Aorta (tissue), 5 donors: Measurements from ENCODE around the gene CD244. TPM values are rescaled to one million over a fixed set of nuclear protein-coding genes. Genes with fewer than 3 reads are reported as not detected.

ENCODE experiments used
- ATAC-seq: fragments of 200-7000 bp; cut with Tn5 transposase; one replicate; pipeline ENCODE4 v1.9.1; 2022; ENCODE audit warnings: moderate library complexity; ENCODE audit not compliant: low FRiP score
- DNase-seq, 2 donors: peaks; one replicate each; pipeline ENCODE4 v3.0.0-alpha.2; 2020
- H3K27ac ChIP-seq, 2 donors: one replicate each; pipeline ENCODE4 v1.5.1; 2013; ENCODE audit warnings: low read length in 2 of 2, mild to moderate bottlenecking in 2 of 2, moderate library complexity in 2 of 2, control low read depth in 1 of 2, inconsistent platforms in 1 of 2, low read depth in 1 of 2
- H3K27me3 ChIP-seq, 2 donors: one replicate each; pipeline ENCODE4 v1.6.1; 2013; ENCODE audit warnings: control low read depth in 1 of 2, low read length in 1 of 2, mild to moderate bottlenecking in 1 of 2, moderate library complexity in 1 of 2; ENCODE audit not compliant: insufficient read depth in 2 of 2, control insufficient read depth in 1 of 2
- H3K36me3 ChIP-seq, 2 donors: one replicate each; pipeline ENCODE4 v1.6.1; 2013; ENCODE audit warnings: control low read depth in 1 of 2, low read length in 1 of 2, mild to moderate bottlenecking in 1 of 2; ENCODE audit not compliant: insufficient read depth in 2 of 2, control insufficient read depth in 1 of 2
- H3K4me1 ChIP-seq, 2 donors: one replicate each; pipeline ENCODE4 v1.6.1; 2013; ENCODE audit warnings: low read length in 2 of 2, control low read depth in 1 of 2, mild to moderate bottlenecking in 1 of 2, moderate library complexity in 1 of 2; ENCODE audit not compliant: insufficient read depth in 2 of 2, control insufficient read depth in 1 of 2
- H3K4me3 ChIP-seq, 2 donors: one replicate each; pipeline ENCODE4 v1.5.1; 2013; ENCODE audit warnings: low read length in 2 of 2, control low read depth in 1 of 2, mild to moderate bottlenecking in 1 of 2
- H3K9me3 ChIP-seq: one replicate; pipeline ENCODE4 v1.6.1; 2013; ENCODE audit warnings: mild to moderate bottlenecking, low read length; ENCODE audit not compliant: control insufficient read depth
- WGBS, 2 donors: extraction: QIAGEN DNeasy Blood & Tissue Kit; methylation state at CpG; one replicate each; pipeline ENCODE4 v1.1.7; 2013; 5-methylcytosine and 5-hydroxymethylcytosine counted together
- intact Hi-C, 2 donors: fragments of 100-400 bp; cut with DNase I; formaldehyde crosslinking; loops; one replicate each; pipeline versions ENCODE4 v1.14.2 to v1.15.0; 2022
- polyA plus RNA-seq, 2 donors: library from polyadenylated mRNA; stranded (reverse); fragments of 200-250 nt; gene quantifications; one replicate each; pipeline ENCODE4 v1.2.3, GENCODE V29; 2013
- total RNA-seq, 2 donors: library from RNA; stranded (reverse); fragmentation: NEBNext Ultra II Directional; extraction: Animal tissue kit (Norgen Biotek cat#: 25700); gene quantifications; one replicate each; pipeline ENCODE4 v1.2.1, GENCODE V29; 2021
- donor health status: healthy with polysubstance abuse.
- donor health status: Bipolar disorder and iron deficiency.
- donor health status: DM: no; HTN: no; CAD: no.
- donor health status: DM: no; HTN: no; CAD: no.
- donor health status: DM: yes; HTN: yes; CAD: no.

Gene CD244
- total and polyA plus RNA-seq, 4 donors: 0.26 to 1.9 (median 0.55) TPM

DNA sequence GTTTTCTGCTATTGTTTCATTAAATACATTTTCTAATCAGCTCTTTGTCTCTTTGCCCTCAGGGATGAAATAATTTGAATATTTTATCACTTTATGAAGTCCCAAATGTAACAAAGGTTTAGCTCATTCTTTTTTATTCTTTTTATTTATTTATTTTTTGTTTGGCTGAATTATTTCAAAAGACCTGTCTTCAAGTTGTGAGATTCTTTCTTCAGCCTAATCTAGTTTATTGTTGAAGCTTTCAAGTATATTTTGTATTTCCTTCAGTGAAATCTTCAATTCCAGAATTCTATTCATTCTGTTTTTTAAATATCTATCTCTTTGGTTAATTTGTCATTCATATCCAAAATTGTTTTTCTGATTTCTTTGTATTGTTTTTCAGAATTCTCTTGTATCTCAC lies 55.9 kb downstream of the CD244 start:
- no peak for DNase-seq
- Histone ChIP-seq H3K27me3 (no peaks in the 10 kb centered on the region), H3K36me3 (no peaks in the 10 kb centered on the region), H3K4me3 (no peak overlapping the region), H3K9me3 (peaks cover 6% of the 10 kb centered on the region), H3K4me1 (no peaks in the 10 kb centered on the region), H3K27ac (no peak overlapping the region)
- no peak for ATAC-seq
- intact Hi-C loops: no loop called here

DNA sequence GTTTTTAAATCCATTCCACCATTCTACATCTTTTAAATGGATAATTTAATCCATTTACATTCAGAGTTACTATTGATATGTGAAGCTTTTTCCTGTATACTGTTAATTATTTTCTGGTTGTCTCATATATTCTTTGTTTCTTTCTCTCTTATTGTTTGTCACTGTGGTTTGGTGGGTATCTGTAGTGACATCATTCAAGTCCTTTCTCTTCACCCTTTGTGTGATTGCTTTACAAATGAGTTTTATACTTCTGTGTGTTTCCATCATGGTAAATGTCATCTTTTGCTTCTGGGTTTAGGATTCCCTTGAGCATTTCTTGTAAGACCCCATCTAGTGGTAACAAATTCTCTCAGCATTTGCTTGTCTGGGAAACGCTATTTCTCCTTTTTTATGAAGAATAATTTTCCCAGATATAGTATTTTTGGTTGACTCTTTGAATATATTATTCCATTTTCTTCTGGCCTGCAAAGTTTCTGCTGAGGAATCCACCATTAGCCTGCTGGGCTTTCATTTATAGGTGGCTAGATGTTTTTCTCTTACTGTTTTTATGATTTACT lies 56.5 kb downstream of the CD244 start:
- intact Hi-C loops: no loop called here
- Histone ChIP-seq H3K9me3 (peaks cover 8% of the 10 kb centered on the region), H3K27ac (no peak overlapping the region), H3K4me1 (no peaks in the 10 kb centered on the region), H3K4me3 (no peak overlapping the region), H3K27me3 (no peaks in the 10 kb centered on the region), H3K36me3 (no peaks in the 10 kb centered on the region)
- 65 to 76% methylated on average over 1 of the region's 1 CpG for WGBS, 2 donors
- DNase-seq (no peak), ATAC-seq (no peak)

DNA sequence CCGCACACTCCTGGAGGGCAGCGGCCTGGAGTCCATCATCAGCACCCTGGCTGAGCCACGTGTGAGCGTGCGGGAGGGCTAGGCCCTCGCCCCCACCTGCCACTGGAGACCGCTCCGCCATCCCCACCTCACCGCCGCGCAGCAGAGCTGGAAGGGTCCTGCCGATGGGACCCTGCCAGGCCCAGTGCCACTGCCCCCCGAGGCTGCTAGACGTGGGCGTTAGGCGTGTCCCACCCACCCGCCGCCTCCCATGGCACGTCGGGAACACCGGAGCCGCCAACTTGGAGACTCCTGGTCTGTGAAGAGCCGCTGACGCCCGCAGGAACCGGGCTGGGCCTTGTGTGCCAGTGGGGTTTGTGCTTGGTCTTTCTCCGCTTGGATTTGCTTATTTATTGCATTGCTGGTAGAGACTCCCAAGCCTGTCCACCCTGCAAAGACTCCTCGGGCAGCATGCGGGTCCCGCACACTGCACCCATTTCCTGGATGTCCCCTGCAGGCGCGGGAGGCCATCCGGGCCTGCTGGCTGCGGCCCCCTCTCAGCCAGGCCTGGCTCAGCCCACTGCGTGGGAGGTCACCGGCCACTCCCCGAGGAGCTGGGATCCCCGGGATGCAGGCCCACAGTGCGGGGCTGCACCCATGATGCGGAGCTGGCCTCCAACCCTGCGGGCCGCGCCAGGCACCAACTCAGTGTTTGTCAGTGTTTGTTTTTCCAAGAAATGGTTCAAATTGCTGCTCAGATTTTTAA lies 60.7 kb downstream of the CD244 start:
- H3K27ac ChIP-seq: no peak overlapping the region
- peaks cover 3% of the 10 kb centered on the region for H3K9me3 ChIP-seq
- no peaks in the 10 kb centered on the region for H3K27me3 ChIP-seq
- intact Hi-C loops: no loop called here
- H3K4me1 ChIP-seq: no peaks in the 10 kb centered on the region
- 93 to 94% methylated on average over 42 to 43 of the region's 43 CpGs for WGBS, 2 donors
- DNase-seq: no peak
- no peak overlapping the region for H3K4me3 ChIP-seq
- ATAC-seq: no peak
- H3K36me3 ChIP-seq: no peaks in the 10 kb centered on the region

DNA sequence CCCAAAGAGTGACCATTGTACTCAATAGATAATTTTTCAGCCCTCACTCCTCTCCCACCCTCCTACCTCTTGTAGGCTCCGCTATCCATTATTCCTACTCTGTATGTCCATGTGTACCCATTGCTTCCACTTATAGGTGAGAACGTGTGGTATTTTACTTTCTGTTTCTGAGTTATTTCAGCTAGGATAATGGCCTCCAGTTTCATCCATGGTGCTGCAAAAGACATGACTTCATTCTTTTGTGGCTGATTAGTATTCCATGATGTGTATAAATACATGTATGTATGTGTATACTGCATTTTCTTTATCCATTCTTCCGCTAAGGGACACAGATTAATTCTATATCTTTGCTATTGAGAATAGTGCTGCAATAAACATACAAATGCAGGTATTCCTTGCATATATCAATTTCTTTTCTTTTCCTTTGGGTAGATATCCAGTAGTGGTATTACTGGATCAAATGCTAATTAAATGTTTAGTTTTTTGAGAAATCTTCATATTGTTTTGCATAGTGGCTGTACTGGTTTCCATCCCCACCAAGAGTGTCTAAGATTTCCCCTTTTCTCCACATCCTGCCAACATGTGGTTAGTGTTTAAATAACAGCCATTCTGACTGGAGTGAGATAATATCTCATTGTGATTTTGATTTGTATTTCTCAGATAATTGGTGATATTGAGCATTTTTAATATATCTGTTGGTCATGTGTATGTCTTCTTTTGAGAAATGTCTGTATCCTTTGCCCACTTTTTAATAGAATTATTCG lies 61.9 kb downstream of the CD244 start:
- ATAC-seq (no peak), DNase-seq (no peak)
- H3K9me3 ChIP-seq: peaks cover 3% of the 10 kb centered on the region
- no peak overlapping the region for H3K4me3 ChIP-seq
- no peaks in the 10 kb centered on the region for H3K36me3 ChIP-seq
- no peak overlapping the region for H3K27ac ChIP-seq
- intact Hi-C loops: no loop called here
- no peaks in the 10 kb centered on the region for H3K27me3 ChIP-seq
- no peaks in the 10 kb centered on the region for H3K4me1 ChIP-seq
- 52 to 55% methylated on average over 4 of the region's 4 CpGs for WGBS, 2 donors

DNA sequence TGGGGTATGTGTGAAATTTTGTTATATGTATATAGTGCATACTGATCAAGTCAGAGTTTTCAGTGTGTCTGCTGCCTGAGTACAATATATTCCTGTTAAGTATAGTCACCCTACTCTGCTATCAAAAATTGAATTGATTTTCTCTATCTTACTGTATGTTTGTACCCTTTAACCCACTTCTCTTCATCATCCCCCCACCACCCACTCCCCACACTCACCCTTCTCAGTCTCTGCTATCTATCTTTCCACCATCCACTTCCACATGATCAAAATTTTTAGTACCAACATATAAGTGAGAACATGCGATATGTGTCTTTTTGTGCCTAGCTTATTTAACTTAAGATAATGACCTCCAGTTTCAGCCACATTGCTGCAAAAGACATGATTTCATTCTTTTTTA lies 62.5 kb downstream of the CD244 start:
- no peak for ATAC-seq
- H3K27me3 ChIP-seq: no peaks in the 10 kb centered on the region
- no peak overlapping the region for H3K27ac ChIP-seq
- H3K4me1 ChIP-seq: no peaks in the 10 kb centered on the region
- no peak overlapping the region for H3K4me3 ChIP-seq
- H3K36me3 ChIP-seq: no peaks in the 10 kb centered on the region
- intact Hi-C loops: no loop called here
- WGBS, 2 donors: 93 to 100% methylated on average over 1 of the region's 1 CpG
- no peak for DNase-seq
- peaks cover 3% of the 10 kb centered on the region for H3K9me3 ChIP-seq

DNA sequence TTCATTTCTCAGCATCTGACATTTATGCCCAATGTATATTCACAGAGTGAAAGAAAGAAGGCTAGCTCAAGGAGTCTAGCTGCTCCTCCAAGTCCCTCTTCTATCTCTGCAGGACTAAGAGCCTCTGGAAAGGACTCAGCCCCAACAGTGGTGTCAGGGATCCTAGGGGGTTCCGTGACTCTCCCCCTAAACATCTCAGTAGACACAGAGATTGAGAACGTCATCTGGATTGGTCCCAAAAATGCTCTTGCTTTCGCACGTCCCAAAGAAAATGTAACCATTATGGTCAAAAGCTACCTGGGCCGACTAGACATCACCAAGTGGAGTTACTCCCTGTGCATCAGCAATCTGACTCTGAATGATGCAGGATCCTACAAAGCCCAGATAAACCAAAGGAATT lies 63.0 kb downstream of the CD244 start:
- no peak overlapping the region for H3K27ac ChIP-seq
- WGBS, 2 donors: 88 to 94% methylated on average over 5 of the region's 5 CpGs
- ATAC-seq (no peak), DNase-seq (no peak)
- intact Hi-C loops: no loop called here
- no peaks in the 10 kb centered on the region for H3K4me1 ChIP-seq
- H3K4me3 ChIP-seq: no peak overlapping the region
- H3K27me3 ChIP-seq: no peaks in the 10 kb centered on the region
- H3K36me3 ChIP-seq: no peaks in the 10 kb centered on the region
- H3K9me3 ChIP-seq: peaks cover 3% of the 10 kb centered on the region

DNA sequence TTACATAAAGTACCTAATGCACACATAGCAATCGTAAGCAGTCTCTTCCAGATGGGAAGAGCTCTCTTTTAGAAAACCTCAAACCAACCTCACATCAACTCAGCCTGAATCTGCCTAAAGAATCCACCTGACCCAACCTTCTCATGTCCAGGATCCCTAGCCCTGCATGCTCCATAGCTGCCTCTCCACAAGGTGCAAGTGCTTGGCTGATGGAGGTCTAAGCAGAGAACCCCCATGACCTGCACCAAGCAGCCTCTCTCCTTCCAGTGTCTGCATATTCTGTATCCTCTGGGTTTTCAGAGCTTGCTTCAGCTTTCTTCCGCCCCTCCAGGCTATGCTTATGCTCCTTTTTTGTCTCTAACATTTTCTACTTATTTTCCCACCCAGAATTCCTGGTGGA lies 64.2 kb downstream of the CD244 start:
- Histone ChIP-seq H3K9me3 (peaks cover 3% of the 10 kb centered on the region), H3K36me3 (no peaks in the 10 kb centered on the region), H3K4me3 (no peak overlapping the region), H3K27ac (no peak overlapping the region), H3K27me3 (no peaks in the 10 kb centered on the region), H3K4me1 (no peaks in the 10 kb centered on the region)
- no peak for DNase-seq
- no peak for ATAC-seq
- intact Hi-C loops: no loop called here
- WGBS, 2 donors: 89 to 97% methylated on average over 2 of the region's 2 CpGs

DNA sequence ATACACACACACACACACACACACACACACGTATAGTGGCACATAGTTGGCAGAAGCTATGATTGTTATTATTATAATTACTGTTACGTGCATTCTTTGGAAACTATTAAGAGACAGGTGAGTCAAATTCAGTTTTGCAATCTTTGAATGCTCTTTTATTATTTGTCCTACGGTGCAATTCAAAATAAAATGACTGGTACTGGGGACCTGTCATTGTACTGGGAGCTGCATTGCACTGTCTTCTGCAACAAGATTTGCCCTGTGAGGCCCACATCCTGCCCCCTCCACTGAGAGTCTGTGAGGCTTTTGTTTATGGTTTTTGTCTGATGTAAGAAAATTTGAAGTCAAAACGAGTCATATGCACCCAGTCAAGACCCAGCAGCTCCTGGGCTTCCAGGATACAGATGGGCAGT lies 64.8 kb downstream of the CD244 start:
- ATAC-seq (no peak), DNase-seq (no peak)
- Histone ChIP-seq H3K4me1 (no peaks in the 10 kb centered on the region), H3K27ac (no peak overlapping the region), H3K9me3 (peaks cover 3% of the 10 kb centered on the region), H3K4me3 (no peak overlapping the region), H3K36me3 (no peaks in the 10 kb centered on the region), H3K27me3 (no peaks in the 10 kb centered on the region)
- 49 to 50% methylated on average over 4 of the region's 4 CpGs for WGBS, 2 donors
- intact Hi-C loops: no loop called here

DNA sequence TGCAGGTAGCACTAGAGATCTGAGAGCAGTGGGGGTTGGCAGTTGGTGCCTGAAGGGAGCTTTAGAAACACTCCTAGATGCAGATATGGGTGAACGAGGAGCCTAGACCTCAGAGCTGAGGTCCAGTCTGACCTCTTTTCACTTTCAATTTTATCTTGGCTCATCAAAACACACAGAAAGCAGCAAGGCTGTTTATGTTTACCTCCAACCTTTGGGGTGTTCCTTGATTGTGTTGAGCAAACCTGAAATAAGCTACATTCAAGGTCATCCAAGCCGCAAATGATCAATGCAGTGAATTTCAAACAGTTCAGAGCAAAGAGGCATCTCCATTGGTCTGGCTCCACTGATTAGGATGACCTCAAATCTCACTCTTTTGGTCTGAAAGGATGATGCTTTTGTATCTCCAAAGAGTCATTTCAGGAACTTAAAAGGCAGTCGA lies 65.4 kb downstream of the CD244 start:
- intact Hi-C loops: no loop called here
- WGBS, 2 donors: 90 to 92% methylated on average over 3 of the region's 3 CpGs

More for the DNA sequence above, 65.4 kb downstream of the CD244 start:
- Histone ChIP-seq H3K4me1 (no peaks in the 10 kb centered on the region), H3K27me3 (no peaks in the 10 kb centered on the region), H3K4me3 (no peak overlapping the region), H3K9me3 (peaks cover 3% of the 10 kb centered on the region), H3K27ac (no peak overlapping the region), H3K36me3 (no peaks in the 10 kb centered on the region)
- ATAC-seq: no peak
- no peak for DNase-seq
